Osteoblast (primary cell): ENCODE results near the gene ZNF22. TPM values are rescaled to one million over a fixed set of nuclear protein-coding genes. Genes with fewer than 3 reads are reported as not detected.

ENCODE experiments used
- DNase-seq: peaks from one replicate; pipeline ENCODE4 v3.0.0; 2011; ENCODE audit warnings: low spot score, mixed read lengths; ENCODE audit not compliant: insufficient read length; ENCODE audit errors: missing footprints
- H2AFZ ChIP-seq: 2 replicates; pipeline ENCODE4 v1.6.0; 2011; ENCODE audit warnings: mild to moderate bottlenecking, low read length
- H3K27ac ChIP-seq: 2 replicates; pipeline ENCODE4 v1.5.1; 2011; ENCODE audit warnings: mild to moderate bottlenecking, low read depth, low read length, moderate library complexity
- H3K27me3 ChIP-seq: 2 replicates; pipeline ENCODE4 v1.6.0; 2012; ENCODE audit warnings: mild to moderate bottlenecking, control low read depth, inconsistent platforms, low read length, moderate library complexity; ENCODE audit not compliant: insufficient read depth
- H3K36me3 ChIP-seq: 2 replicates; pipeline ENCODE4 v1.5.1; 2011; ENCODE audit warnings: mild to moderate bottlenecking, low read length, control low read depth, moderate library complexity; ENCODE audit not compliant: insufficient read depth
- H3K4me1 ChIP-seq: 2 replicates; pipeline ENCODE4 v1.5.1; 2011; ENCODE audit warnings: mild to moderate bottlenecking, low read length, control low read depth, moderate library complexity; ENCODE audit not compliant: insufficient read depth
- H3K4me2 ChIP-seq: 2 replicates; pipeline ENCODE4 v1.6.0; 2011; ENCODE audit warnings: mild to moderate bottlenecking, low read length; ENCODE audit not compliant: insufficient read depth
- H3K4me3 ChIP-seq: fragments of 200-600 bp; sonication (generic); 3 replicates; pipeline ENCODE4 v1.5.1; 2012; ENCODE audit warnings: mild to moderate bottlenecking, low read length, inconsistent platforms; ENCODE audit not compliant: insufficient read depth
- H3K79me2 ChIP-seq: 2 replicates; pipeline ENCODE4 v1.6.0; 2012; ENCODE audit warnings: mild to moderate bottlenecking, low read length, control low read depth, inconsistent platforms; ENCODE audit not compliant: insufficient read depth
- H3K9me3 ChIP-seq: 2 replicates; pipeline ENCODE4 v1.5.1; 2011; ENCODE audit warnings: low read depth, low read length, control low read depth
- H4K20me1 ChIP-seq: 2 replicates; pipeline ENCODE4 v1.6.0; 2012; ENCODE audit warnings: mild to moderate bottlenecking, low read length, control low read depth; ENCODE audit not compliant: insufficient read depth
- total RNA-seq: library from RNA; depleted of rRNA; stranded (reverse); fragments of >200 nt; gene quantifications from 2 replicates; pipeline ENCODE4 v1.2.3, GENCODE V29; 2012
- TF ChIP-seq, protein P1 (sequence below): IDR thresholded peaks from 2 replicates; pipeline ENCODE4 v1.5.1; 2011; ENCODE audit warnings: mild to moderate bottlenecking, low read depth, low read length, moderate library complexity; ENCODE audit errors: extremely low read depth

Gene ZNF22
- total RNA-seq, 1 donor, result 13.8 TPM

DNA sequence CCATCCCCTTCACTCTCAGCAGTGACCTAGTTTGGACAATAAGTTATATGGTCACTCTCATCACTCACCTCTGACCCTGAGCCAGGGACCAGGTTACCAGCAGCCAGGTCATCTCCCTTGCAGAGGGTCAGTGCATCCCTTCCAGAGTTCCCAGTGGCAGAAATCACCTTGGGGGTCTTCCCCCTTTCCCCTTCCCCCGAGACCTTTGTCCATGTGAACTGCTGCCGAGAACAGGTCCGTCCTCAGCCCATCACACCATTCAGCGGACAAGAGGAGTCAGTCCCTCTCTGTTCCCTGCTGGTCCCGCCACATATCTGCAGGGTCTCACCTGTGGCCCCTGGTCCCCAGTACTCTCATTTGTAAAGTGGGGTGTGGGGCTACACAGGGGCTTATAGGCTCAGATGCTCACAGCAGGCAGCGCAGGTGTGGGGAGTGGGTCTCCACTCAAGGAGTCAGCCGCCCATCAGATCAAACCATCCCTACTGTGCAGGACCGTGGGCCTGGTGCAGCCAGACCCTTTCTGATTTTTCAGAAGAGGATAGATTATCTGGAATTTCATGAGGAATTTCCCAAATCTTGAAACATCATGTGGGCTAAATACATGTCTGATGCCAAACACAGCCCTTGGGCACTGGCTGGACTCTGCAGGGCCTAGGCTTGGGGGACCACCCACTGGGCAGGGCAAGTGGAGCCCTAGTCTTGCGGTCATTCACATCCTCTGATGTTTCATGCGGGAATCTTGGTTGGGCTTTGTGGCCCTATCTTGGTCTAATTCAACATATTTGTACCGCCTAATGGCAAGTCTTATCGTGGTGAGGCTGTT is 28.6 kb upstream of the ZNF22 start:
- H3K27me3 ChIP-seq, result no peaks in the 10 kb centered on the region
- TF ChIP-seq, protein P1, sequence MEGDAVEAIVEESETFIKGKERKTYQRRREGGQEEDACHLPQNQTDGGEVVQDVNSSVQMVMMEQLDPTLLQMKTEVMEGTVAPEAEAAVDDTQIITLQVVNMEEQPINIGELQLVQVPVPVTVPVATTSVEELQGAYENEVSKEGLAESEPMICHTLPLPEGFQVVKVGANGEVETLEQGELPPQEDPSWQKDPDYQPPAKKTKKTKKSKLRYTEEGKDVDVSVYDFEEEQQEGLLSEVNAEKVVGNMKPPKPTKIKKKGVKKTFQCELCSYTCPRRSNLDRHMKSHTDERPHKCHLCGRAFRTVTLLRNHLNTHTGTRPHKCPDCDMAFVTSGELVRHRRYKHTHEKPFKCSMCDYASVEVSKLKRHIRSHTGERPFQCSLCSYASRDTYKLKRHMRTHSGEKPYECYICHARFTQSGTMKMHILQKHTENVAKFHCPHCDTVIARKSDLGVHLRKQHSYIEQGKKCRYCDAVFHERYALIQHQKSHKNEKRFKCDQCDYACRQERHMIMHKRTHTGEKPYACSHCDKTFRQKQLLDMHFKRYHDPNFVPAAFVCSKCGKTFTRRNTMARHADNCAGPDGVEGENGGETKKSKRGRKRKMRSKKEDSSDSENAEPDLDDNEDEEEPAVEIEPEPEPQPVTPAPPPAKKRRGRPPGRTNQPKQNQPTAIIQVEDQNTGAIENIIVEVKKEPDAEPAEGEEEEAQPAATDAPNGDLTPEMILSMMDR, result no peak
- no peaks in the 10 kb centered on the region for H3K9me3 ChIP-seq

GRCh38 chr10:44972874-44973306 is 27.8 kb upstream of the ZNF22 start:
- Histone ChIP-seq H3K27me3 (no peaks in the 10 kb centered on the region), H2AFZ (no peak overlapping the region), H3K36me3 (peaks cover 5% of the 10 kb centered on the region), H3K4me2 (no peak overlapping the region), H3K4me3 (no peak overlapping the region), H3K79me2 (peaks cover 11% of the 10 kb centered on the region), H3K27ac (no peak overlapping the region), H3K4me1 (peaks cover 40% of the 10 kb centered on the region), H4K20me1 (no peaks in the 10 kb centered on the region), H3K9me3 (no peaks in the 10 kb centered on the region)
- TF ChIP-seq, protein P1, result no peak
- DNase-seq, result no peak

More for the DNA sequence above, 28.6 kb upstream of the ZNF22 start:
- H3K4me3 ChIP-seq, result no peak overlapping the region
- peaks cover 4% of the 10 kb centered on the region for H3K79me2 ChIP-seq
- DNase-seq, result peak; percentile 58
- no peaks in the 10 kb centered on the region for H4K20me1 ChIP-seq
- no peak overlapping the region for H3K4me2 ChIP-seq
- H2AFZ ChIP-seq, result no peak overlapping the region
- H3K27ac ChIP-seq, result no peak overlapping the region
- peaks cover 38% of the 10 kb centered on the region for H3K4me1 ChIP-seq
- H3K36me3 ChIP-seq, result peaks cover 5% of the 10 kb centered on the region

DNA sequence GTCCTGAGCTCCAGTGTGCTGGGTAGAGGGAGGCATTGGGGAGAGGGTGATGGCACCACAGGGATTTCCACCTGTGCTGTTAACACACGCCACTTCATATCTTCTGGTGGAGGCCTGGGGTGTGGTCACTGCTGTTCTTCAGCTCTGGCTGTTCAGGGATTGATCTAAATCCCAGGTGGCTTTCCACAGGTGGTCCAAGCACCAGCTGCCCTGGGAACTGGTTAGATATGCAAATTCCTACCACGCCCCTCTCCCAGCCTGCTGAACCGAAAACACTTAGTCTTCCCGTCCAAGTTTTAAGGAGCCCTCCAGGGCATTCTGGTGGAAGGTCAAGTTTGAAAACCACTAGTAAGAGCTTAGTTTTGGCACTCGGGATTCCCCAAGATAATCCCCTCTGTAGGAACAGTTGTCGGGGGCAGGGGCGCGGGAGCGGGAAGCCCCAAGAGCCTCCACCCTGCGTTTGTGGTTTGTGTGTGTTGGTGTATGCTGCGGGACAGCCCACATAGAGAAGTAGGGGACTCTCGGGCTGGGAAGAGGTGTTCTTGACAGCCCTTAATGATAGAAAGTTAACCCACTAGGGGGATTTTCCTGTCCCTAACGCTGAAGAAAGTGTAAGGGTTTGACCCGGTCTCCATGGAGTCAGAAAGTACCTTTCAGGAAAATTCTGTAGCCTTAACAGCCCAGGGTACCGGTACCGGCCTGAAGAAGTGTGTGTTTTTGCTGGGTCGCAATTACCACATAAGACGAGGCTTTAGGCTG is 27.2 kb upstream of the ZNF22 start:
- Histone ChIP-seq H4K20me1 (no peaks in the 10 kb centered on the region), H3K27me3 (no peaks in the 10 kb centered on the region), H3K4me3 (no peak overlapping the region), H3K4me2 (no peak overlapping the region), H3K9me3 (no peaks in the 10 kb centered on the region), H3K36me3 (peaks cover 5% of the 10 kb centered on the region), H3K79me2 (peaks cover 17% of the 10 kb centered on the region), H3K4me1 (peaks cover 40% of the 10 kb centered on the region), H2AFZ (no peak overlapping the region), H3K27ac (no peak overlapping the region)
- DNase-seq, result peak; percentile 34
- TF ChIP-seq, protein P1, result no peak
